GM18520 (cell line): ENCODE results near the gene NFIX.

Experiments used
- ATAC-seq: cut with Tn5 transposase; IDR thresholded peaks from one replicate; pipeline ENCODE4 v1.9.1; 2021; ENCODE audit not compliant: unreplicated experiment

The NFIX gene

GRCh38 chr19:12987190-12987589 lies 8.1 kb upstream of the NFIX start:
- no peak for ATAC-seq

DNA sequence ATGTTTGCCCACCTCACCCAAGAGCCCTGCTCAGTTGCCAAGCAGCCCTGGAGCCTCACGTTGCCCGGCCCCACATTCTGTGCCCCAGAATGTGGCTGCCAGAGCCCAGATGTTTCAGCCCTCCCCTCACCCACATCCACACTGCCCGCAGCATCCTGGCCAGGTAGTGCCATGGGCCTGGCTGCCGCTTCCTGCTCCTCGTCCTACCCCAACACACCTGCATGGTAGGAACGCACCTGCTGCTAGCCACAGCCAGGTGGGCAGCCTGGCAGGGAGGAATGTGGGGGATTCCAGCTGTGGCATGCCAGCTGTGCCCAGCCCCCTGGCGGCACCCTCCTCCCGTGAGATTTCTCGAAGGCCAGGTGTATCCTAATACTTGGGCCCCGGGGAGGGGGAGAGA lies 7.5 kb upstream of the NFIX start:
- no peak for ATAC-seq

DNA sequence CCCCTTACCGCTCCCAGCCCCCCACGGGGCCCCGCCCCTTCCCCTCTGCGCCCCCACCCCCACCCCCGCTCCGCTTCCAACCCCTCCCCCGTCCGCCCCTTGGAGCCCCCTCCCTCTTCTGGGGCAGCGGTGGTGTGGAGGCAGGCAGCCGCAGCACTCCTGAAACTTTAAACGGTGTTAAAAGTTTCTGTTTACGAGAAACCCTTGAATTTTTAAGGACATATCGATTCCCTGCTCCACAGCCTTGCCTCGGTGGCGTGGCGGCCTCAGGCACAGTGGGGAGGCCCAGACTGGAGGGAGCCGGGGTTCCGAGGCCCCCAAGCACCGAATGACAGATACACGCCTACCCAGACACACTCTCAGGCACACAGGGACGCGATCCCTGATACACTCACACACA lies 4.8 kb upstream of the NFIX start:
- ATAC-seq = no peak

- no peak for ATAC-seq
Measured at GRCh38 chr19:12990853-12991252, 4.4 kb upstream of the NFIX start.

DNA sequence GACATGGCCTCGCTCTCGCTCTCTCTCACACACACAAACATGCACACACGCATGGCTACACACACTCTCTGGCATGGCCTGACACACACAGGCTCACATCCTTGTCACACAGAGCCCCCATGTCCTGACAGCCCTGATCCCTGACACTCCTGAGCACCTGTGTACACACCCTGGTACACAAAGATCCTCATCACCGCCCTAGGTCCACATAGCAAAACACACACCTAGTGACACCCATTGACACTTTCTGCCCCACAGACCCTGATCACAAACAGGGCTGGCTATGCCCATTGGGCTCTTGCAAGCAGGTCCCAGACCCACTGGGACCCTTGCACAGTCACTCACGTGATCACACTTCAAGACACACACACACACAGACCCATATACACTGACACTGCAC lies 4.0 kb upstream of the NFIX start:
- ATAC-seq = no peak

- no peak for ATAC-seq
Measured at GRCh38 chr19:12992729-12993128, 2.5 kb upstream of the NFIX start.

DNA sequence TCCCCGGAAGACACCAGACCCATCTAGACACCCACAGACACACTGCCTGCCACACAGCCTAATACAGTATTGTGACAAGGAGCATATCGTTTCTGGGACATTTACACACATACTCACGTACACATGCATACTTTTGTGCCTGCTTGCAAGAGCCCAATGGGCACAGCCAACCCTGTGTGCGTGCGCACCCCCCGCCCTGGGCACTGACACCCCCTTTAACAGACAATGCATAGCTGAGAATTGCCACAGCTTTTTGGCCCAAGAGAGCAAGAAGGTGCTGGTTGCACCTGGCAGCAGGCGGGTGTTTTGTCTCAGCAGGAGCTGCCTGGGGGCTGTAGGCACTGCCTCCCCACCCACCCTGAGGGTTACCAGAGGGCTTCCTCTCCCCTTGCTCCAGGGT lies 1.7 kb upstream of the NFIX start:
- ATAC-seq = no peak

- no peak for ATAC-seq
Measured at GRCh38 chr19:12995596-12996405, 526 bp downstream of the NFIX start.

DNA sequence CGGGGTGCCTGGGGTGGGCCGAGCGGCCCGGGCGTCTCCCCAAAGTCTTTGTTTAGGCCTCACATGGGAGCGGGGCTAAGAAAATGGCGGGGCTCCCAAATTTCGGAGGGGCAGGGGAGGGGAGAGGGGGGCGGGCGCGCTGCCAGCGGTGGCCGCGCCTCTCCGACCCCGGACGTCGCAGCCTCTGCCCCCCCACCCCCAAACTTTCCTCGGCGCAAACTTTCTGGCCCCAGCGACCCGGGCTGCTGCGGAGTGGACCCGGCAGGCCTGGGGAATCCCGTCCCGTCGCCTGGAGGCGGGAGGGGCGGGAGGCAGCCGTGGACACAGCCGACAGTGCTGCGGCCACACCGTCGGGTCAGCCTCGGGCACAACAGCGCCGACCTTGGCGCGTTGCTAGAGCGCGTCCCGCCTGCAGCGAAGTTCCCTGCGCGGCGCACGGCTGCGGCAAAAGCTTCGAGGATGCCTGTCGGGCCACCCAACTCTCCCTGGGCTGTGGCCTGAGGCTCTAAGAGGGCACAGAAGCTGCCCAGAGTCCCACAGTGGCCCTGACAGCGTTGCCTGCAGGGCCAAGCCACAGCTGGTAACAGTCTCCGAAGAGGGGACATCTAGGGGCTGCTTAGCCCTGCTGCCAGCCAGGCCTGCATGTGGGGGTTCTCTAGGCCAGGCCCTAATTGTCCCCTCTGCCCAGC lies 1.3 kb downstream of the NFIX start:
- ATAC-seq = no peak

- ATAC-seq = no peak
Measured at GRCh38 chr19:12997179-12997966, 2.1 kb downstream of the NFIX start.

DNA sequence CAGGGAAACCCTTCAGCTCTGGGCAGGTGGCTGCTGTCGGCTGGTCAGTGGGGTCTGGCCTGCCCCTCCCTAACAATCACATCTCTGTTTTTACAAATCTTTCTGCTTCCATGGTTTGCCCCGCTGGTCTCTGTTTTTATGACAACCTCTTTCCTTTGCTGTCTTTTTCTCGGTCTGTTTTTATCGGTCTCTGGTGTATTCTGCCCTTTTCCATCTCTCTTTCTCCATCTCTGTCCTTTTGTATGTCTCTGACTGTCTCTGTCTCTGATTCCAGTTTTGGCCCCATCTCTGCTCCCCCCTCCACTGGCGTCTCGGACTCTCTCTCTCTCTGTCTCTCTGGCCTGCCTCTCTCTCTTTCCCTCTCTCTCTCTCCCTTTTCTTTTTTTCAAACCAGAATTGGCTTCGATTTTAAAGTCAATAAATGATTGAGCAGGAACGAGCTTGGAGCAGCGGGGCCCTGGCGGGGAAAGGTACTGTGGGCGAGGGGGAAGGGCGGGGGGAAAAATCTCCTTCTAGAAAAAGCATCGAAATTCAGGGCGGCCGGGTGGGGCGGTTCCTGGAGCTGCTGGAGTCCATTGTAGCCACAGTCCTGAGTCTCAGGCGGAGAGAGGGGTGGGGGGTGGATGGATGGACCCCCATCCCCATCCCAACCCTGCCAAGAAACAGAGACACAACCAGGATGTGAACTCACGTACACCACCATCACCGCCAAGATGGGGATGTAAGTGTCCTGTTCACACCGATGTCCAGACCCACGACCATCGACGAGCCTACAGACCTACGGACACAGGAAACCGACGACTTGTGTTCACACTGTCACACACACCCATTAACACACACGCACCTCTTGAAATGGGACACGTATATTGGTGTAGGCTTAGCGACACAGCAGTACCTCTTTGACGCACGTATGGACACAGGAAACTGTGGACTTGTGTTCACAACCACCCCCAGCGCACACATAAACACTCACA lies 3.0 kb downstream of the NFIX start:
- ATAC-seq = no peak

- no peak for ATAC-seq
Measured at GRCh38 chr19:13001166-13001501, 5.9 kb downstream of the NFIX start.

GRCh38 chr19:13001502-13002165 lies 6.4 kb downstream of the NFIX start:
- no peak for ATAC-seq

- no peak for ATAC-seq
Measured at GRCh38 chr19:13002166-13002898, 7.1 kb downstream of the NFIX start.

GRCh38 chr19:13003081-13003480 lies 7.8 kb downstream of the NFIX start:
- ATAC-seq = no peak

GRCh38 chr19:13004273-13004672 lies 9.0 kb downstream of the NFIX start:
- ATAC-seq = no peak

GRCh38 chr19:13005253-13005652 lies 10.0 kb downstream of the NFIX start:
- ATAC-seq = no peak

DNA sequence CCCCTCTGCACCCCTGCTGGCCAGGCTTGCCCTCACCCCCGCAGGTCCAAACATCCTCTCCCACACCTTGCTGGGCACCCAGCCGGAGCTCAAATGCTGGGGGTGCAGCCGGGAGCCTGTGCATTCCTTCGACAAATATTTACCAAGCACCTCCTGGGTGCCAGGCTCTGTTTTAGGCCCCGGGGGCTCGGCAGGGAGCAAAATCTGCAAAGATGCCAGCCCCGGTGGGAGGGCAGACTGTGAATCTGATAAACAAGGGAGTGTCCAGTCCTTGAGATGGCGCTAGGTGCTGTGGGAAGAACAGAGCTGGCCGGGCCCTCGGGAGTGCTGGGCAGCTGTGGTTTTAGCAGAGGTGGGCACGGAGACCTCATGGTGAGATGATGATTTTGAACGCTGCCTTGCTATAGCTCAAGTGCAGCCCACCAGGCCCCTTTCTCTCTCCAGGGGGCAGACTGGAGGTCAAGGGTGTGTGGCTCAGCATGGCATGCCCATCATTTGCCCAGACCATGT lies 10.6 kb downstream of the NFIX start:
- no peak for ATAC-seq
